Medulla oblongata (tissue), 1 donor: ENCODE data around the gene CPT1A.
A peak's percentile ranks its signal among the peaks of the same experiment; 100 is the strongest.

Experiments
- DNase-seq: peaks from one replicate; pipeline ENCODE4 v3.0.0-alpha.2; 2015; ENCODE audit errors: extremely low spot score

The CPT1A gene

GRCh38 chr11:68854273-68854958 lies 12.7 kb upstream of the CPT1A start:
- no peak for DNase-seq

- DNase-seq: no peak
Measured at GRCh38 chr11:68852628-68853027, 10.9 kb upstream of the CPT1A start.

DNA sequence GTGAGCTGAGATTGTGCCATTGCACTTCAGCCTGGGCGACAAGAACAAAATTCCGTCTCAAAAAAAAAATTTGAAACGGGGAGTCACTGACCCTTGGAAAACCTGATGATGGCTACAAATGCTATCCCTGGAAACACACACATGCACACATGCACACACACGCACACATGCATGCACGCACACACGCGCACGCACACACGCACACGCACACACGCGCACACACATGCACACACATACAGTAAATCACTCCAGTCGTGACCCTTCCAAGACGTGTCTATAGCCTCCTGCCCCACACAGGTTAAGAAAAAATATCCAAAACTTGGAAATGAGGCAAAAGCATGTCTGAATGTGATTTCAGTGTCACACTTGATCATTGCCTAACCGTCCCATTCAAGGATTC lies 6.7 kb upstream of the CPT1A start:
- no peak for DNase-seq

DNA sequence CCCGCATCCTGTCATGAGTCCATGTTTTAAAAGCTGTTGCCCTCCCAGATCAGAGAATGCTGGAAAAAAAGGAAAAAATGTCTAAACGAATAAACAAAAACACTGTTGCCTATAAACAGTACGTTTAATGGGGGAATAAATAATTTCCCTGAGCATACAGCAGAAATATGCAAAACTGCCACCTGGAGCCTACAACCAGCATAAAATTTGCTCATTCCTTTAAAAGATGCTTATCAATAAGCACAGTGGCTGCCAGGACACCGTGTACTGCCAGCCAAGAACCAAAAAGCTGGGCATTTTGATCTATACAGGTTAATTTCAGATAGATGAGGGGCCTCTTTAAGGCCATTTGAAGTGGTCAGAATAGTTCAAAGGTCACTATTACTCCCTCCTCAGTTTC lies 5.7 kb upstream of the CPT1A start:
- no peak for DNase-seq

DNA sequence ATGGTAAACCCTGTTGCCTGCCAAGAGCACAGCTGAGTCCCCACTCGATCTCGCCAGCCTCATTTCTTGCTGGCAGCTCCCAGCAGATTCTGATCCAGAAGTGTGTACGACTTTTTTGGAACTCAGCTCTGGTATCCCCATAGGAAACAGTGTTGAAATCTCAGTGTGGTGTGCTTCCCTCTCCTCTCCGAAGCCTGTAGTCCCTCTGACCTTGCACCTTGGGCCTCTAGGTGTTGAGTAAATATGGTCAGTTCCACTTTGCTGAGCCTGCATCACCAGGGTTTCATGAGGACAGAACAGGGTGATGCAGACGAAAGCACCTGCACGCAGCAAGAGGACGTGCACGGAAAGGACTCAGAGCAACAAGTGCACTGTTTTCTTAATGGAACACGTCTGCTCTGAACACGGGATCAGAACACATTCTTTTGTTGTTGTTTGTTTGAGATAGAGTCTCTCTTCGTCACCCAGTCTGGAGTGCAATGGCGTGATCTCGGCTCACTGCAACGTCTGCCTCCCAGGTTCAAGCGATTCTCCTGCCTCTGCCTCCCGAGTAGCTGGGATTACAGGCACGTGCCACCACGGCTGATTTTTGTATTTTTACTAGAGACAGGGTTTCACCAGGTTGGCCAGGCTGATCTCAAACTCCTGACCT lies 3.8 kb upstream of the CPT1A start:
- DNase-seq: no peak

DNA sequence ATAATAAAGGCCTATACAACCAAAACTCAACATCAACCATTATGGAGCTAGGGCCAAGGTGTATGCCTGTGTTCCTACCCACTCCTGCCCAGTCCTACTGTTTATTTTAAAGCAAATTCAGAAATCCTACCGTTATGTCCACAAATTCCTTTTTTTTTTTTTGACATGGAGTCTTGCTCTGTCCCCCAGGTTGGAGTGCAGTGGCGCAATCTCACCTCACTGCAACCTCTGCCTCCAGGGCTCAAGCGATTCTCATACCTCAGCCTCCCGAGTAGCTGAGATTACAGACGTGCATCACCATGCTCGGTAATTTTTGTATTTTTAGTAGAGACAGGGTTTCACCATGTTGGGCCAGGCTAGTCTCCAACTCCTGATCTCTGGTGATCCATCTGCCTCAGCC lies 3.1 kb upstream of the CPT1A start:
- DNase-seq: no peak

- DNase-seq: no peak
Measured at GRCh38 chr11:68844376-68844775, 2.7 kb upstream of the CPT1A start.

DNA sequence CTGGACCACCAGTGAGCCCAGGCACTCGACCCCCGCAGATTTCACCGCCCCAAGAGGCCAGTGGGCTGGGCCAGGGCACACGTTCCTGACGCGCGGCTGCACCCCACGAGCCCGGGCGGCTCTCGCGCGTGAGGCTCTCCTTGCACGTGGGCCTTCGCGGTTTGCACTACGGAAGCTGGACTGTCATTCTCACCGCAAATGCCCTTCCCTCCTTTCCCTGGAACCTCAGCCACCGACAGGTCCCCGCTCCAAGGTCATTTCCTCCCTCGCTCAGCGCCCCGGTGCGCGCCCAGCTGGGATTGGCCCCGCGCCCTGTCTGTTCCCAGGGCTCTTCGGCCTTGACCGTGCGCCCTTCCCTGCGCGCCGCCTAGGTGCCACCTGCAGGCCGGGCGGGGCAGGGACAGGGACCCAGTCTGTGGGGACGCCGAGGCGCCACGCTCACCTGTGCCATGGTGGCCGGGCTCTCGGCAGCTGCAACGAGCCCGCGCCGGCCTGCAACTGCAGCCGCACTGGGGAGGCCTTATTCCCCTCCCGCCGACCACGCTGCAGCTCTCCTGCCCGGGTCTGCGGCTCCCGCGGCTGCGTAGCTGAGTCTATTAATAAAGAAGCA lies 2.1 kb upstream of the CPT1A start:
- DNase-seq: peak; percentile 26

- no peak for DNase-seq
Measured at GRCh38 chr11:68843052-68843561, 1.4 kb upstream of the CPT1A start.

DNA sequence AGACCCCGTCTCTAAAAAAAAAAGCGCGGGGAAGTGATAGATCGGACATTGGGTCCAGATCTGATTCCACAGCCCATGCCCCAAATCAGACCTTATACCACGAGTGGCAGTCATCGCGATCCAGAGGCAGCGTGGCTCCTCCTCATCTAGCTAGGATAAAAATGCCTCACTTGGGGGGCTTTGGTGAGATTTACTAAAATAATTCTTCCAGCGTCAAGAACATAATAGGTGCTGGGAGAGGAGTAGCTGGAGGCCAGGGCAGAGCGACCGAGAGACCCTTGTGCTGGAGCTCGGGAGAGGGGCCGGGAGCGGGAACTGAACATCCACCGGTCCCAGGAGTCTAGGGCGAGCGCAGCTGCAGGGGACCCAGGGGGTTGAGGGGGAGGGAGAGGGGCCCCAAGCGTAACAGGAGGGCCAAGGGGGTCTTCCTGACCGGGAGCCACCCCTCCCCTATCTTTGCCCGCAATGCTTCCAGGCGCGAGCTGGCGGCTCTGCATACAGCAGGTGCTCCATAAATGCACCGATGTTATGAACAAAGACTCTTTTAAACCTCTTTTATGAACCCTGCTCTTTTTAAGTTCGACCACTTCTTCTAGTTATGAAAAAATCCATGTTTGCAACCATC lies 823 bp upstream of the CPT1A start:
- DNase-seq: no peak

GRCh38 chr11:68840661-68841653 lies 759 bp downstream of the CPT1A start:
- DNase-seq: peak; percentile 39

GRCh38 chr11:68839911-68840641 lies 1.6 kb downstream of the CPT1A start:
- peak; percentile 28 for DNase-seq

DNA sequence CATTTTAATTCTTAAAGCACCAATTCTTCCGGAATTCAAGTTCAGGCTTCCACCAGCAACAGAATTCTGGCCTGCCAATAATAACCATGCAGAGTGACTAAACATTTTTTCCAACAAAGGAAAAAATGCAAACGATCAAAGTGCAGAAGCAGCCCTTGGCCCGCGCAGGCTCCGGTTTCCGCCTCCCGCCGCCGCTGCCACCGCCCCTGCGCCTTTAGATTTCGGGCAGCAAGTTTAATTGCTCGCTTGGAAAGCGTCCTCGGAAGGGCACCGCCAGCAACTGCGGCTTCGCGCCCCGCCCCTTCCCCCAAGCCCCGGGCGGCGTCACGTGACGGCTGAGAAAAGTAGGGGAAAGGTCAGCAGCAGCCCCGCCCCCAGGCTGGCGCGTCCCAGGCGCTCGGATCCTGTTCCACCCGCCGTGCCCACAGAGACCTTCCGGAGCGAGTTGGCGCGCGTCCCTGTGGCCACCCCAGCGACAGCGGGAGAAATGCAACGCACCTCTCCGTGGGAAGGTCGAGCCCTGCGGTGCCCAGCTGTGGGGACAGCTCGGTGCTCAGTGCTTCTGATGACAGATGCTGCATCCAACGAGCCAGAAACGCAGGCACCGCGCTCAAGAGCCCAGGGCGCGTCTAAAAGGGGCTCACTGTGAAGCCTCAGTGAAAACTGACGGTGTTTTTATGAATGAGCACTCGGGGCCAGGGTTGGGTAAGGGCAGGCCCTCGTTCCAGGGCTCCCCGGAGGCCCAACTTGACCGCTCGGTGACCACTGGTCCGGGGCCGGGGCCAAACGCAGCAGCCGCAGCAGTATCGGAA lies 2.5 kb downstream of the CPT1A start:
- DNase-seq: peak; percentile 89

GRCh38 chr11:68838572-68838964 lies 3.1 kb downstream of the CPT1A start:
- DNase-seq: no peak

DNA sequence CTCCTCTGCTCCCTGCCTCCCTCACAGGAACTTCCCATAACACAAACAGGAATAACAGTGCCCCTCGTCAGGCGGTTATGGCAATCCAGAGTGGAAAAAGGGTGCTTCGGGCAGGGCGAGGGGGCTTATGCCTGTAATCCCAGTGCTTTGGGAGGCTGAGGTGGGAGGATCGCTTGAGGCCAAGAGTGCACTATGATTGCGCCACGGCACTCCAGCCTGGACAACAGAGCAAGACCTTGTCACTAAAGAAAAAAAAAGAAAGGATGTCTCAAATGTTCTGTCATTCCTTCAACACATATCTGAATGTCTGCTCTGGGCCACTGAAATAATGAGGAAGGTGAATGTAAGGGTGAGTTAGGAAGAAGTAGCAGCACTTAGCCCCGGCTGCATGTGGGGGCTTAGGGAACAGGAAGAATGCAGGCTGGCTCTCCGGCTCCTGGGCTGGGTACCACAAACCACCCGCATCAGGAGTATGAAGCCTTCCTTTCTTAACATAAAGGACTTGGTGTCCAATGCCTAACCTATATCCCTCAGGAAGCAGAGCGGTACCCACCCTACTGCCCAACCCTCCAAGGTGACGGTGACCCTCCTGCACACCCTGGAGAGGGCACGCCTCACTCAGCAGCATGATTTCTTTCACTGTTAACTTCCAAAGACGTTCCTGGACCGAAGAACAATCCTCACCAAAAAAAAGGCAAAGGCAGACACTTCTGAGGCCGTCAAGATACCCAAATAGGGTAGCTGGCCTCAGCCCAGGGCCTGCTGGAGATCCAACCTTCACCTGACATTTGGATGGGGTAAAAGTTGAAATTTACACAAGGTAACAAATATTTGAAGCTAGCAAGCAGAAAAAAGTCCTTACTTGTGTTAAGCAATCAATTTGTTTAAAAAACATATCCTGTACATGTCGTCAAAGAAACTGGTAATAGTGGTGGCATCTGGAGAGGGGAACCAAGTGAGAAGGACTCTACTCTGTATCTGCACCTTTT lies 3.8 kb downstream of the CPT1A start:
- no peak for DNase-seq

- DNase-seq: no peak
Measured at GRCh38 chr11:68835749-68836148, 6.0 kb downstream of the CPT1A start.

DNA sequence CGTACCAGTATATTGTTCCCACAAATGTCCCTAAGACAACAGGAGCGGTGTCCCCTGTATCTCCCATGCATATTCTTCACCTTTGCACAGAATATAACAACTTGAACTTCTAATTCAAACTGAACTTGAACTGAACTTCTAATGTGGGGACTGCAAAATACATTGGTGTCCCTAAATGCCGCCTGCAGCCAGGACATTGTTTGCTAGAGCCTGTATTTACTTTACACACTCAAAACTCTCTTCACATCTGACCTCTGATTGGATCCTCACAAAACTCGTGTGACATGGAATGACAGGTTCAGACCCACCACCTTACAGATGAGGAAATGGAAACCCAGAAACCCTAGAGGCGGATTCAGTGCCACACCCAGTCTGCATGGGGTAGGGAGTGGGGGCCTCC lies 6.4 kb downstream of the CPT1A start:
- no peak for DNase-seq

- DNase-seq: peak; percentile 14
Measured at GRCh38 chr11:68832476-68833181, 9.1 kb downstream of the CPT1A start.
